ENCODE data around the gene ZNF414. TPM values are rescaled to one million over a fixed set of nuclear protein-coding genes. Genes with fewer than 3 reads are reported as not detected.
"Not testable (repeated sequence)": the region's sequence is repeated elsewhere in the genome, so short reads cannot be mapped to it uniquely, and the experiment has no call there.

ZNF414 gene
- total RNA-seq, 1 donor from 2014 or later: 3.6 TPM

DNA sequence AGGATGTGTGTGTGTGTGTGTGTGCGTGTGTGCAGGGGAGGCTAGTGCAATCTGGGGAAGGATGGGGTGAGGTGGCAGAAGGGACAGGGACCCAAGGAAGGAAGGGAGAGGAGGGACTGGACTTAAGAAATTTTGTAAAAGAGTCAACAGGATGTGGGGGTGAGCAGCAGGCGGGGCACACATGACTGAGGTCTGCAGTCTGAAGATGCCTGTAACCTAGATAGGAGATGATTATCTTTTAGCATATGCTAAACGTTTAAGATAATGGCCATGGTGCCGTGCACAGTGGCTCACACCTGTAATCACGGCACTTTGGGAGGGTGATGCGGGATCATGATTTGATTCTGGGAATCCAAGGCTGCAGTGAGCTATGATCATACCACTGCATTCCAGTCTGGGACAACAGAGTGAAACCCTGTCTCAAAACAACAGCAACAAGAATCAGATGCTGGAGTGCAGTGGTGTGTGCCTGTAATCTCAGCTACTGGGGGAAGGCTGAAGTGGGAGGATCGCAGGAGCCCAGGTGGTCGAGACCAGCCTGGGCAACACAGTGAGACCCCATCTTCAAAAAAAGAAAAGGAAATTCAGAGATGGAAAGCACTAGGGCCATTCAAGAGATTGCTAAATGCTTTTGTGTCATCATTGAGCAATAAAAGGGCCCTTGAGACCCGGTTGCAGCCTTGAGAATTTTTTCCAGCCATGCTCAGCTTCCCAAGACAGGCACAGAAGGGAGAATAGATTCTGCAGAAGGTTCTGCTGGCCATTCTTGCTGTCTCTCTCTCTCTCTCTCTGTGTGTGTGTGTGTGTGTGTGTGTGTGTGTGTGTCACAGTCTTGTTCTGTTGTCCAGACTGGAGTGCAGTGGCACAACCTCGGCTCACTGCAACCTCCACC lies 3.8 kb upstream of the ZNF414 start:
- no peak for DNase-seq (ENCODE audit: low read depth, low spot score)

DNA sequence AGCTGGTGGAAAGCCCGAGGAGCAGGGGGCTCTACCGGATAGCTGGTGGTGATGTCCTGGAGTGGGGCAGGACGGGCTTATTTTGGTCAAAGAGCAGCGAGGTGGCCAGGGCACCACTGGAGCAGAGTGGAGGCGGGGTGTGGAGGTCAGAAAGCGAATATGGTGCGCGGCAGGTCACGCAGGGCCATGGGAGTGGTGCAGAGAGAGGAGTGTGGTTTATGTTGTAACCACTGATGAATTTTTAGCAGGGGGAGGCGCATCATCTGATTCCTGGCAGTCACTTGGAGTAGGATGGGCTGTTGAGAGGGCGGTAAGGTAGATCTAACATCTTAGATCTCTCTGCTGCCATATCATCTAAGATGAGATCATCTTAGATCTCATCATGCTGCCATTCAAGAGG lies 1.4 kb upstream of the ZNF414 start:
- DNase-seq (ENCODE audit: low read depth, low spot score): no peak

DNA sequence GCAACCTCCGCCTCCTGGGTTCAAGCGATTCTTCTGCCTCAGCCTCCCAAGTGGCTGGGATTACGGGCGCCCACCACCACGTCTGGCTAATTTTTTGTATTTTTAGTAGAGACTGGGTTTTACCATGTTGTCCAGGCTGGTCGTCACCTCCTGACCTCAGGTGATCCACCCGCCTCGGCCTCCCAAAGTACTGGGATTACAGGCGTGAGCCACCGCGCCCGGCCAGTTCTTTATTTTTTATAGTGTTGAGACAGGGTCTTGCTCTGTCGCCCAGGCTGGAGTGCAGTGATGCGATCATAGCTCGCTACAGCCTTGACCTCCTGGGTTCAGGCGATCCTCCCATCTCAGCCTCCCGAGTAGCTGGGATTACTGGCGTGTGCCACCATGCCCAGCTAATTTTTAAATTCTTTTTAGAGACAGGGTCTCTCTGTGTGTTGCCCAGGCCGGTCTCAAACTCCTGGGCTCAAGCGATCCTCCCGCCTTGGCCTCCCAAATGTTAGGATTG lies 590 bp upstream of the ZNF414 start:
- DNase-seq (ENCODE audit: low read depth, low spot score): not testable (repeated sequence)

DNA sequence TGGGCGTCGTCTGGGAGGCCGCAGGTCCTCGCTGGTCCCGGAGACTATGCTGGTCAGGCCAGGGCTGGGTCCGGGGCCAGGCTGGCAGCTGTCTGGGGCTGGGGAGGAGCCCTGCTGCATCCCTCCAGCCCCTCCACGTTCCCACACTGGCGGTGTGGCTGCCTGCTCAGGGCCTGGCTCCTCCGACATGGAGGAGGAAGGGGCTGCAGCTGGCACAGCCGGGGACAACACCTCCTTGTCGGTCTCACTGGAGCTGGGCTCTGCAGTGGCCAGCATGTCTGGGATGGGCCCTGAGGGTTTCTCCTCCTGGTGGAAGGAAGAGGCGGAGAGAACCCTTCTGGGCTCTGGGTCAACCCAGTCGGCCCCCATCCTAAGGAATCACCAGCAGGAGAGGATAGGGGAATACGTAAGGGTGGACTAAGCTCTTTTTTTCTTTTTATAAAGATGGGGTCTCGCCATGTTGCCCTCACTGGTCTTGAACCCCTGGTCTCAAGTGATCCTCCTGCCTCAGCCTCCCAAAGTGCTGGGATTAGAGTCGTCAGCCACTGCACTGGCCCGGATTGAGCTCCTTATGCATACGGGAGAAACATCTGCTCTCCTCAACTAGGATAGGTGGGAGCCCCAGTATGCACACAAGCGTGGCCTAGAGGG lies 806 bp downstream of the ZNF414 start:
- DNase-seq (ENCODE audit: low read depth, low spot score): no peak

DNA sequence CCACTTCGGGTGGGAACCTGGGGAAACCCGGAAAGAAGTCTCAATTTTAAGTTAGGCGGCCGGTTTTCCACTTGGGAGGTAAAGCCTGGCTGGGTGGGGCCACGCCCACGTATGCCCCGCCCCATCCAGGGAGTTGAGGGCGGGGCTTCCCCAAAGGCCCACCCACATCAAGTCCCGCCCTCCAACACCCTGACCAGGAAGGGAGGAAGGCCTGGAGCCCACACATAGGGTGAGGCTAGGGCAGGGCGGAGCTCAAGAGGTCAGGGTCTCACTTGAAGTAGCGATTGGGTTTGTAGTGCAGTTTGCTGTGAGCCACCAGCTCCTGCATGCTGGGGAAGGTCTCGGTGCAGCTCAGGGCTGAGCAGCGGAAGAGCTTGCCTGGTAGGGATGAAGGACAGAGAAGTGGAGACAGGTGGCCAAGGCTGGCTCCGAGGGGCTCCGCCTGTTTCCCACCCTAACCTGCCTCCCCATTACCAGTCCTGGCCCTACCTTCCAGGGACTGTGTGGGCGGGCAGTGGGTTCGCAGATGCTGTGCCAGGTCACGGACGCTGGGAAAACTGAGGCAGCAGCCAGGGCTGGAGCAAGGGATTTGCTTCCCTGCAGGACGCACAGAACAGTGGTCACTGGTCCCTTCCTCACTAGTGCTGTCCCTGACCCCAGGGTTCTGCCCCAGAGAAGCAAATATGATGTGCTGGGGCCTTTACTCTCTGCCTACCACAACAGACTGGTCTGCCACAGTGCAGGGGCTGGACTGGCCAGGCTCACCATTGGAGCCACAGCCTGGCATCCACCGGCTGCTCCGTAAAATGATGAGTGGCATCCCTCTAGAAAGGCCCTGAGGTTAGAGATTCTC lies 1.6 kb downstream of the ZNF414 start:
- DNase-seq (ENCODE audit: low read depth, low spot score): no peak

DNA sequence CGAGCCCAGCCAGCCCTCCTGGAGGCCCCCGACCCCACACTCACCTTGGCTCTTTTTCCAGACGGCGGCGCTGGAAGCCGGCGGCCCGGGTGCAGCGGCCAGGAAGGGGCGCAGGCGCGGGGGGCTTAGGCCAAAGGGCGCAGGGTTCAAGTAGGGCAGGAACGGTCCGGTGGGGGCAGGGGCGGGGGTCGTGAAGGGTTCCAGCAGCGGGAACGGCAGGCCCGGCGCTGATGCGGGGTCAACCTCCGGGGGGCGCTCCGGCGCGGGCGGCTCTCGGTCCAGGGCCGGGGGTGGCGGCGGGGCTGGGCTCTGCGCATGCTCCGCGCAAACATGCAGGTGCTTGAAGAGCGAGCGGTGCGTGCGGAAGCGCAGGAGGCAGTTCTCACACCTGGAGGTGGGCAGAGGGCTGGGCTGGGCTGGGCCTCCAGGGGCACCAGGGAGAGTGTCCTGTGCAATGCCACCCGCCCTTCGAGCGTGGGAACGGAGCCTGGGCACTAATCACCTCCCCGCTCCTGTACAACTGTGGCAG lies 2.3 kb downstream of the ZNF414 start:
- no peak for DNase-seq (ENCODE audit: low read depth, low spot score)

DNA sequence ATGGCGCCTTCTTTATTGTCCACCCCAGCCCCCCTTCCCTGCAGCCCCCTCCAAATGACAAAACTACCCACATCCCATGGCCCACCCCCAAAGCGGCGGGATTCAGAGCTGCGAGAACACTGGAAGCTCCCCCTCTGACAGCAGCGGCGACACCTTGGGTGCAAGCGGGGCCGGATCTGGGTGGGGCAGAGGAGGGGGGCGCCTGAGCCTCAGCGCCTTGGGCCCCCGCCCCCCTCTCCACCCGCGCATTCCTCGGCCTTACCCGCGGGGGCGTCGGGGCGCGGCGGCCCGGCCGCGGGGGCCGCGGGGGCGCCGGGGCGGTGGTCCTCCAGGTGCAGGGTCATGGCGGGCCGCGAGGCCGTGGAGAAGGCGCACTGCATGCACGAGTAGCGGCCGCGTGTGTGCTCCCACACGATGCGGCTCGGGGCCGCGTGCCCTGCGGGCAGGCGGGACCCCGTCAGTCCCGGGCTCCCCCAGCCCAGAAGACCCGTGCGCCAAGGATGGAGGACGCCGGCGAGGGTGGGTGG lies 3.3 kb downstream of the ZNF414 start:
- DNase-seq (ENCODE audit: low read depth, low spot score): no peak

DNA sequence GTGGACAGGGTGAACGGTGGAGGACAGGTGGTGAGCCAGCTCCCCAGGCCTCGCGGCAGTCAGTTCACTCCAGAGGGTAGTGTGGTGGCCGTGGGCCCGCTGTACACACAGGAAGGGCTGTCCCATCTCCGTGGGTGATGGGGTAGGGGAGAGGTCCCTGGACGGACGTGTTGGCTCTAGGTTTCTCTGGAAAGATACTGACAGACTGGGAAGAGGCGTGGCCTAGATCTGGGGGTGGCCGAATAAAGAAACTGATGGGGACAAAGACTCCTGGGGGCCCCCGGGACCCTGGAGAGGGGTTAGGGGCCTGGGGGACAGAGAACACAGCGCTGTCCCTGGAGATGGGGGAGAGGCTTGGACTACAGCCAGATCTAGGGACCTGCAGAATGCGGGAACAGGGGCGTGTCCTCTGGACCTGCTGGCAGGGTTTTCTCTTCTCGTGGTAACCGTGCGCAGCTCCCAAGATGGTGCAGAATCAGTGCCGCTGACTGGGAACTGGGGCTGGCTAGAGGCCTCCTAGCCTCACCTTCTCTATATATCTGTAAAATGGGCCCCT lies 7.5 kb downstream of the ZNF414 start:
- no peak for DNase-seq (ENCODE audit: low read depth, low spot score)

DNA sequence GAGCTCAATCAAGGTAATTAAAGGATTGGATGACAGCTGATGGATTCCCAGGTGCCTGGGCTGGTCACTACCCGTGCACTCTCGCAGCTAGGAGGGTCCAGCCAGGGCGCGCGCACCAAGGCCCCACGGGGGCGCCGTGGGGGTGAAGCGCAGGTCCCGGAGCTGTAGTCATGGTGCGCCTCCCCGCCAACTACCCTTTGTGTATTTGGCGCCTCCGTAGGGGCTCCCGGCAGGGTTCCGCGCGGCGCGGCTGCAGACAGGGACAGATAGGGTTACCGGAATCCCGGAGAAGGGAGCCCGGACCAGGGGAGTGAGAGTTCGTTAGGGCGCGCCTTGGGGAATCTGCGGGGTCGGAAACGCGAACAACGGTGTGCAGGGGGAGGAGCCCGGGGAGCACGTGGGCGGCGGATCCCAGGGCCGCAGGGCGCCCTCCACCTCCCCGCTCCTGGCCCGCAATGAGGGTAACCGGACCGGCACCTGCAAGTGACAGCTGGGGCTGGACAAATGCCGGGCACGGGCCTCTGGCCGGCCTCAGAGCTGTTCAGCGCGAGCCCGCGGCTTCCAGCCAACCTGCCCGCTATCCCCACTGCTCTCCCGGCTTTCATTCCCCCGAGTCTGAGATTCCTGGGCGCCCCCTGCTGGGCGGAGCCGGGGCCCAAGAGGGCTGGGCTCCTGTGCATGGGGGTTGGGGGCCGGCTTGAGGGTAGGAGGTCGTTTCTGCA lies 8.1 kb downstream of the ZNF414 start:
- DNase-seq (ENCODE audit: low read depth, low spot score): peak; percentile 29

DNA sequence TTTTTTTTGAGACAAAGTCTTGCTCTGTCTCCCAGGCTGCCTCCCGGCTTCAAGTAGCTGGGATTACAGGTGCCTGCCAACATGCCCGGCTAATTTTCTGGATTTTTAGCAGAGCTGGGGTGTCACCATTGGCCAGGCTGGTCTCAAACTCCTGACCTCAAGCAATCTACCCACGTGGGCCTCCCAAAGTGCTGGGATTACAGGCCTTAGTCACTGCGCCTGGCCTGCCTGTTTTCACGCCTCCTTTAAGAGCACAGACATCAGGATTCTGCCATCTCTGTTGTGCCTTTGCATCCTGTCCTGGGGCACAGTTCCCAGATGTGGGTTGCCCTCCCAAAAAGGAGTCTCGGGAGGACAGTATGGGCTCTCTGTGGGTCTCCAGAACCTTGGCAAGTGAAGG lies 9.0 kb downstream of the ZNF414 start:
- DNase-seq (ENCODE audit: low read depth, low spot score): no peak

DNA sequence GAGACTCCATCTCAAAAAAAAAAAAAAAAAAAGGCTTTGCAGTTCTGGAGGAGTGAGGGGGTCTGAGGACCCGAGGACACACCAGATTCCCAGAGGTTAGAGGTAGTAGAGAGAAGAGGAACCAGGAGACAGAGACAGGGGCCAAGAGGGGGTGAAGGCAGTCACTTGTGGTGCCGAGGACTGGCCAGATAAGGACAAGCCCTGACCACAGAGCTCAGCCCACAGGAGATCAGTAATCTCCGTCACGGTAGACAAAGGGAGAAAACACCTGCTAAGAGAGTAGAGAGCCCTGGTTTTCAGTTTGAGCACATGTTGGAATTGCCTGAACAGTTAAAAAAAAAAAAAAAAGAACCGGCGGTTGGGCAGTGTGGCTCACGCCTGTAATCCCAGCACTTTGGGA lies 9.8 kb downstream of the ZNF414 start:
- no peak for DNase-seq (ENCODE audit: low read depth, low spot score)

DNA sequence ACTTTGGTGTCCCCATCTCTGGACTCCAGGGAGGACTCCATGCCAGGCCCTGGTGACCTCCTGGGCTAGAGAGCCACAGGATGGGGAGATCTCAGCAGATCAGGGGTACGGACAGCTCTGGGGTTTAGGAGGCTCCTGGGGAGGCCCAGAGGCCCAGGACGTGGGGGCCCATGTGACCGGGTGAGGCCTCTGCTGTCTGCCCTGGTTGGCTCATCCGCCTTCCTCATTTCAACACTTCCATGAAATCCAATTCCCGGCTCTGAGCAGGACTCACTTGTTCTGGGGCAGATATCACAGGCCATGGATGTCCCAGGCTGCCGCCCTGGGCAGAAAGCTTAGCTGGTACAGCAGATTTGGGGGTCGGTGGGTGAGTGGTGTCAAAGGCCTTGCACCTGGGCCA lies 10.5 kb downstream of the ZNF414 start:
- DNase-seq (ENCODE audit: low read depth, low spot score): no peak

DNA sequence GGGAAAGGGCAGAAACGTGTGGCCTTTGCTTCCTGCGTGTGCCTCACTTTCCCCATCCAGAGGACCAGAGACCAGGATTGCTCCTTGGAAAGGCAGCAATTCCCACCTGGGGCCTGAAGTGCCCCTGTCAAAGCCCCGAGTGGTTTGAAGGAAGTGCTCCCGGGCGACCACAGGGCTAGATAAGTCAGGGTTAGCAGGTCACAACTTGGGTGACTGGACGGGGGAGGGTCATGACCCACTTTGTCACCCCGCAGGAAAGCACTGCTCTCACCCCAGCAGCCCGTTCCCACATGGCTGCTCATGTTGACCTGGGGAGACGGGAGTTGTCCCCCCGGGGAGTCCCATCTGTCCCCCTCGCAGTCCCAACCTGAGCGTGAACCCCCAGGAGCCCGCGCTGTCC lies 12.0 kb downstream of the ZNF414 start:
- DNase-seq (ENCODE audit: low read depth, low spot score): no peak

DNA sequence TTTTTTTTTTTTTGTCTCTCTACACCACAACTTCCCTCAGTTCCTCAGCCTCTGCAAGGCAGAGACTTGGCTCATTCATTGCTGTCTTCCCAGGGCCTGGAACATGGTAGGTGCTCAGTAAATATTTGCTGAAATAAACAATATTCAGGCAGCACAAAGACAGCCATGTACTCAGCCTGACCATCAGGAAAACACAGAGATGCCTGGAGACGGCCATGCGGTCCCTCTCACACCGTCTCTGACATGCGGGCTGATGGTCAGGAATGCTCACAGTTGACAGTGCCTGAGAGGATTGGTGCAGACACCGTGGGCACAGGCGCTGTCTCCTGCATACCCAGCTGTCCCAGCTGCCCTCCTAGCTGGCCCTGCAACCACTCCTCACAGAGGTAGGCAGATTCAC lies 12.5 kb downstream of the ZNF414 start:
- DNase-seq (ENCODE audit: low read depth, low spot score): no peak

DNA sequence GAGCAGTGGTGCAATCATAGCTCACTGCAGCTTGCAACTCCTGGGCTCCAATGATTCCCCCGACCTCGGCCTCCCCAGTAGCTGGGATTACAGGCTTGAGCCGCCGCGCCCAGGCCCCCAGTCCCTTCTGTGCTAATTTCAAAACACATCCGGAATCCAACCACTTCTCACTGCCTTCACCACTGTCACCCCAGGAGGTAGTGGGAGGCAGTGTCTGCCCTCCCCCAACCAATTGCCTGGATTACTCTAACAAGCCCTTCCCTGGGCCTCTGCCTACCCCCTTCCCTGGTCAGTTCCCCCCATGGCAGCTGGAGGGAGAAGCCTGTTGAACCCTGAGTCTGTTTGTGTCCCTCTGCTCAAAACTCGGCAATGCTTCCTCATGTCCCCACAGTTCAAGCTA lies 13.8 kb downstream of the ZNF414 start:
- DNase-seq (ENCODE audit: low read depth, low spot score): no peak

DNA sequence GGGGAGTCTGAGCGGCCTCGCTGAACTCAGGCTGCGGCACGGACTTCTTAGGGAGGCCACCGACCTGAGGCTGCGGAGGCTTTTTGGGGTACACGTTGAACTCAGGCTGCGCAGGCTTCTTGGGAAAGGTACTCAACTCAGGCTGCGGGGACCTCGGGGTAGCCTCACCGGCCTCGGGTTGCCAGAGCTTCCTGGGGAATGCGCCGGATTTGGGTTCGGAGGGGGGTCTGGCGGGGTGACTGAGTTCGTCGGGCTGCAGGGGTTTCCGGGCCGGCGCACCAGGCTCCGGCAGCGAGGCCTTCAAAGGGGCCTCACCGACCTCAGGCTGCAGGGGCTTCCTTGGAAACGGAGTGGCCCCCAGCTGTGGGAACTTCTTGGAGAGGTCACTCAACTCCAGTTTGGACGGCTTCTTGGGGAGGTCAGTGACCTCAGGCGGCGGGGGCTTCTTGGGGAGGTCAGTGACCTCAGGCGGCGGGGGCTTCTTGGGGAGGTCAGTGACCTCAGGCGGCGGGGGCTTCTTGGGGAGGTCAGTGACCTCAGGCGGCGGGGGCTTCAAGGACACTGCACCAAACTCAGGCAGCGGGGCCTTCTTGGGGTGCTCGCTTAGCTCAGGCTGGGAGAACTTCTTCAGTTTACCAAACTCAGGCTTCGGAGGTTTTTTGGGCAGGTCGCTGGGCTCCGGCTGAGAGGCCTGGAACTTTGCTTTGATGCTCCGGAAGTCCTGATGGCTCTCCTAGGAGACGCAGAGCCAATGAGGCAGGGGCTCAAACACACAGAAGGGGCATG lies 14.7 kb downstream of the ZNF414 start:
- no peak for DNase-seq (ENCODE audit: low read depth, low spot score)

DNA sequence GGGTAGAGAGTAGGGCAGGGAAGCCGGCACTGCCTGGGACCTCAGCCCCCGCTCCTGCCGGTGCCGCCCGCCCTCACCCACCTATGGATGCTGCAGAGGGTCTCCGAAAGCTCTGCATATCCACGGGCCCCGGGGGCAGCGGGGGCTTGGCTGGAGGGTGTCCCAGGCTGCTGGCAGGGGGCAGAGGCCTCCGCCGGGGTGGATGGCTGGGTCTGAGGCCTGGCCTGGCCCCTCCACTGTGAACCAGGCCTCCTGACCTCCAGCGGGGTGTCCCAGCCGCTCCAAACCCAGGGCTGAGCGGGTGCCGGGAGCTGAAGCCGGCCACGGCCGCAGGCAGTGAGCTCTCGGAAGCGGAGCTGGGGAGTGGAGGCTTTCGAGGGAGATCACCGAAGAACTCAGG lies 15.7 kb downstream of the ZNF414 start:
- DNase-seq (ENCODE audit: low read depth, low spot score): no peak

DNA sequence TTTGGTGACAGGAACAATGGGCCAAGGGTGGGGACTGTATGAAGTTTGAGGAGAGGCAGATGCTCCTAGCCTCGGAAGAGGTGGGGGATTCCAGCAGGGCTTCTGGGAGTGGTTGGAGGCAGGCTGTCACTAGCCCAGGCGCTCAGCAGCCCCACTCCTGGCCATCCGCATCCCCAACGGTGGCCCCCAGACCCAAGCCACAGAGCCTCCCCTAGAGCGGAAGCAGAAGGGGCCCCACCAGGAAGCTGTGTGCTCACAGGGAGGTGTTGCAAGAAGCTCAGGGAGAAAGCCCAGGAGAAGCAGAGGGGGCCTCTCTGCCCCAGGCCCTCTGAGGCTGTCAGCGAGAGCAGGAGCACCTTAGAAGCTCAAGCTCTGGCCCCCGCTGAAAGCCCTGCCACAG lies 19.8 kb downstream of the ZNF414 start:
- no peak for DNase-seq (ENCODE audit: low read depth, low spot score)

DNA sequence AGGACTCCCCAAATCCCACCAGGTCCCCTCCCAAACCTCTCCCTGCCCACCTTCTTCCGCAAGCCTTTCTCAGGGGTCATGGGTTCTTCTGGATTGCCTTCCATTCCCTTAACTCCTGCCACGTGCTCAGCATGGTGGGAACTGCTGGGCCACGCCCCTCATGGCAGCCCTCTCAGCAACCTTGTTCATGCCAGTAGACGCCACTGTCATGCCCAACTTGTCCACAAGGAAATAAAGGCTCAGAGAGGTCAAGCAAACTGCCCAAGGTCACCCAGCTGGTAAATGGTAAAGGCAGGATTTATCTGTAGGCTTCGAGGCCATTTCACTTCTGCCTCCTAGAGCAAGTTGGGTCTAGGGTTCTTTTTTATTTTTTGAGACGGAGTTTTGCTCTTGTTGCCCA lies 22.4 kb downstream of the ZNF414 start:
- DNase-seq (ENCODE audit: low read depth, low spot score): no peak

DNA sequence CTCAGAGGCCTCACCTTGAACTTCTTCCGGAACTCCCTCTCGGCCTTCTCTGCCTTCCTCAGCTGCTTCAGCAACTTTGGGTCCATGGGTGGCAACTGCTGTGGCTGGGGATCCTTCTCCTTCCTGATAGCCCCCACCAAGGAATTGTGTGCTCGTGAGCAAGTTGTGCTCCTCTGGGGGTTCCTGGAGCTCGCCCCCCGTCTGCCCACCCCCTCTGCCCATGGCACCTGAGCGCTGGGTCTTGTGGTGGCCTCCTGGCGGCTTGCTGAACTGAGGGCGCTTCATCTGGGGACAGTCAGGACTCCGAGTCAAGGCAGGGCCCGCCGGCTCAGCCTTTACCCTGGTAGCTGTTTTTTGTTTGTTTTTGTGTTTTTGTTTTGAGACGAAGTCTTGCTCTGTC lies 23.1 kb downstream of the ZNF414 start:
- DNase-seq (ENCODE audit: low read depth, low spot score): no peak

Data from pulmonary artery endothelial cell (primary cell).